ES-I3 (cell line): ENCODE measurements around the gene PLD5.
"Not testable (repeated sequence)": the region's sequence is repeated elsewhere in the genome, so short reads cannot be mapped to it uniquely, and the experiment has no call there.

Source experiments
- H3K36me3 ChIP-seq: 2 replicates; pipeline ENCODE4 v1.6.1; 2013; ENCODE audit warnings: mild to moderate bottlenecking, low read length, control low read depth, moderate library complexity; ENCODE audit not compliant: insufficient read depth
- H3K4me1 ChIP-seq: 2 replicates; pipeline ENCODE4 v1.6.1; 2013; ENCODE audit warnings: mild to moderate bottlenecking, control low read depth, low read length; ENCODE audit not compliant: insufficient read depth
- H3K9ac ChIP-seq: 2 replicates; pipeline ENCODE4 v1.6.1; 2013; ENCODE audit warnings: low read depth, mild to moderate bottlenecking, low read length, moderate library complexity
- H3K9me3 ChIP-seq: 2 replicates; pipeline ENCODE4 v1.6.1; 2013; ENCODE audit warnings: mild to moderate bottlenecking, low read length, moderate library complexity; ENCODE audit not compliant: control insufficient read depth, insufficient read depth

PLD5 gene

DNA sequence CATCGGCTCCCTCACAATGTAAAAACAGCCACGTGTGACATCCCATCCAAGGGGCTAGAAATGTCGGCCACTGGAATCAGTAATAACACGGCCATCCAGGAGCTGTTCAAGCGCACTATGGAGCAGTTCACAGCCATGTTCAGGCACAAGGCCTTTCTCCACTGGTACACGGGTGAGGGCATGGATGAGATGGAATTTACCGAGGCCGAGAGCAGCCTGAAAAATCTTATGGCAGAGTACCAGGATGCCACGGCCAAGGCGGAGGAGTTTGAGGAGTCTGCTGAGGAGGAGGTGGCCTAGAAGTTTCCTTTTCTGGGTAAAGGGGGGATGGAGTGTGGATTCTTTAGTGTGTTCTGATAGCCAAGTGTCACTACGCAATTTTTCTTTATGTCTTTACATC, 464.5 kb downstream of the PLD5 start:
- no peaks in the 10 kb centered on the region for H3K36me3 ChIP-seq
- H3K4me1 ChIP-seq: no peaks in the 10 kb centered on the region
- no peaks in the 10 kb centered on the region for H3K9me3 ChIP-seq
- H3K9ac ChIP-seq: no peak overlapping the region

DNA sequence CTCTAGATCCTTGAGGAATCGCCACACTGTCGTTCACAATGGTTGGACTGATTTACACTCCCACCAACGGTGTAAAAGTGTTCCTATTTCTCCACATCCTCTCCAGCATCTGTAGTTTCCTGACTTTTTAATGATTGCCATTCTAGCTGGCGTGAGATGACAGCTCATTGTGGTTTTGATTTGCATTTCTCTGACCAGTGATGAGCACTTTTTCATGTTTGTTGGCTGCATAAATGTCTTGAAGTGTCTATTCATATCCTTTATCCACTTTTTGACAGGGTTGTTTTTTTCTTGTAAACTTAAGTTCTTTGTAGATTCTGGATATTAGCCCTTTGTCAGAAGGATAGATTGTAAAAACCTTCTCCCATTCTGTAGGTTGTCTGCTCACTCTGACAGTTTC, 465.9 kb downstream of the PLD5 start:
- H3K9ac ChIP-seq, H3K9me3 ChIP-seq, H3K4me1 ChIP-seq, H3K36me3 ChIP-seq: not testable (repeated sequence)

DNA sequence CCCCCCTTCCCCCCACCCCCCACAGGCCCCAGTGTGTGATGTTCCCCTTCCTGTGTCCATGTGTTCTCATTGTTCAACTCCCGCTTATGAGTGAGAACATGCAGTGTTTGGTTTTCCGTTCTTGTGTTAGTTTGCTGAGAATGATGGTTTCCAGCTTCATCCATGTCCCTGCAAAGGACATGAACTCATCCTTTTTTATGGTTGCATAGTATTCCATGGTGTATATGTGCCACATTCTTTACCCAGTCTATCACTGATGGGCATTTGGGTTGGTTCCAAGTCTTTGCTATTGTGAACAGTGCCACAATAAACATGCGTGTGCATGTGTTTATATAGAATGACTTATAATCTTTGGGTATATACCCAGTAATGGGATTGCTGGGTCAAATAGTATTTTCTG, 466.3 kb downstream of the PLD5 start:
- not testable (repeated sequence) for H3K4me1 ChIP-seq, H3K9me3 ChIP-seq, H3K36me3 ChIP-seq, H3K9ac ChIP-seq

DNA sequence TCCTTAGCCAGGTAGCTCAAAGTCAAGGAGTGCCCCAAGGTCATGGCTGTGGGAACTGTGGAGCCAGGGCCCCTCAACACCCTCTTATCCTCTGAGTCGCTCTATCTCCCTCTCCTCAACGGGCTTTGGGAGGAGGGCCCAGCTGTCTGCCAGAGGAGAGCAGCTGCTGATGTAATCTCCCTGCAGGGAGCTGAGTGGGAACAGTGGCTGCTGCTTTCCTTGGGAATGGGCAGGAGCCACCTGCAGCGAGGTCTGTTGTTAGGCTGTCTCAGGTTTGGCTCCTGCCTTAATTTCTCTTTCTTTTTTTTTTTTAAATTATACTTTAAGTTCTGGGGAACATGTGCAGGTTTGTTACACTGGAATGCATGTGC, 466.8 kb downstream of the PLD5 start:
- Histone ChIP-seq H3K4me1 (peaks cover 12% of the 10 kb centered on the region), H3K9me3 (no peaks in the 10 kb centered on the region), H3K36me3 (no peaks in the 10 kb centered on the region), H3K9ac (no peak overlapping the region)

DNA sequence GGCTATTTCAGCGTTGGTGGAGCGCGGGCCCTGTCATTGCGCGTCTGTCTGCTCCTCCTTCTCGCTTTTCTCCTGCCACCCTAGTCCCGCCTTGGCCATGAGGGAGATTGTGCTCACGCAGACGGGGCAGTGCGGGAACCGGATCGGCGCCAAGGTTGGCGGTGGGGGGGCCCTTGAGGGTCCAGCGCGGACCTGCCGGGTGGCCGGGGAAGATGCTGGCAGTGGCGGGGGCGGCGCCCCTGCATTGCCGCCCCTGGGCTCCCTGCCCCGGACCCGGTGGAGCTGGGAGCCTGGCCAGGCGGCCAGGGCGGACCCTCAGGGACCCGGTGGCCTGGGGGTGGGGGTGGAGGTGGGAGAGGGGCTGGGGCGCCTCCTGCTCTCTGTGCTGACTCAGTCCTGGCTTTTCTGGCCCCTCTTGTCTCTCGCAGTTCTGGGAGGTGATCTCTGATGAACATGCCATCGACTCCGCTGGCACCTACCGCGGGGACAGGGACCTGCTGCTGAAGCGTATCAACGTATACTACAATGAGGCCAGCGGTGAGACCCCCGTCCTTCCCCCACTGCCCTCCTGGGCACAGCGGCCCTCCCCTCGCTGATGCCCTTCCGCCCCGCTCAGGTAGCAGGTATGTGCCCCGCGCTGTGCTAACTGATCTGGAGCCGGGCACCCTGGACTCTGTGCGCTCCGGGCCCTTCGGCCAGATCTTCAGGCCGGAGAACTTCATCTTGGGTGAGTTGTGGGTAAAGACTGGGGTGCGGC, 467.3 kb downstream of the PLD5 start:
- H3K36me3 ChIP-seq: no peaks in the 10 kb centered on the region
- H3K4me1 ChIP-seq: peaks cover 12% of the 10 kb centered on the region
- H3K9ac ChIP-seq: no peak overlapping the region

DNA sequence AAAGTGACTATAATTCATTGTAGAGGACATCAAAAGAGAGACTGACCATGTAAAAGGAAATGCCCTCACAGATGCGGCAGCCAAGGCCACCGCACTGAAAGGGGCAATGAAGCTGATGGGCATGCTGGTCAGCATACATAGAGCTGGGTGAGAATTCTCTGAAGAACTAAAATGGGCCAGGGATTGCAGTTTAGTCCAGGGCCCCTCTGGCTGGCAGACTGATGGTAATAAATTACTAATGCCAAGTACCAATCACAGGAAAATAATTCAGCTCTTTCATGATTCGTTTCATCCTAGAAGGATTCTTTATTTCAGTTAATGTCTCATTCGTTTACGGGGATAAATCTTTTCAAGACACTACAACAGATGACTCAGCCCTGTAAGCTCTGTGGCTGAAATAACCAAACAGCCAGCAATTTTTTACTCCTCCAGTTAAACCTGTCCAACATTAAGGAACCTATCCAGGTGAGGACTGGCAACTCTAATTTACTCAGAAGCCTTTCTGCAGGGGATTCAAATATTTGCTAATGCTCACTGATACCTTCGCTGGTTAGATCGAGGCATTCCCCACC, 468.7 kb downstream of the PLD5 start:
- H3K36me3 ChIP-seq: no peaks in the 10 kb centered on the region
- peaks cover 16% of the 10 kb centered on the region for H3K4me1 ChIP-seq
- no peaks in the 10 kb centered on the region for H3K9me3 ChIP-seq
- H3K9ac ChIP-seq: no peak overlapping the region

More for the DNA sequence above, 467.3 kb downstream of the PLD5 start:
- H3K9me3 ChIP-seq: no peaks in the 10 kb centered on the region

DNA sequence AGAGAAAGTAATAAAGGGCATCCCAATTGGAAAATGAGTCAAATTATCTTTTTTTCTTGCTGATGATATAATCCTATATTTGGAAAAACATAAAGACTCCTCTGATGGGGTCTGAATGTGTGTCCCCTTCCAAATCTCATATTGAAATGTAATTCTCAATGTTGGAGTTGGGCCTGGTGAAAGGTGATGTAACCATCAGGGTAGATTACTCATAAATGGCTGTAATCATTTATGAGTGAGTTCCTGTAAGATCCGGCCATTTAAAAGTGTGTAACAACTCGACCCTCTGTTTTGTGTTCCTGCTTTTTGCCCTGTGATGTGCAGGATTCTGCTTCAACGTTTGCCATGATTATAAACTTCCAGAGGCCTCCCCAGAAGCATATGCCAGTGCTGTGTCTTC, 481.3 kb downstream of the PLD5 start:
- Histone ChIP-seq H3K36me3 (no peaks in the 10 kb centered on the region), H3K9me3 (no peaks in the 10 kb centered on the region), H3K9ac (no peak overlapping the region), H3K4me1 (no peaks in the 10 kb centered on the region)

DNA sequence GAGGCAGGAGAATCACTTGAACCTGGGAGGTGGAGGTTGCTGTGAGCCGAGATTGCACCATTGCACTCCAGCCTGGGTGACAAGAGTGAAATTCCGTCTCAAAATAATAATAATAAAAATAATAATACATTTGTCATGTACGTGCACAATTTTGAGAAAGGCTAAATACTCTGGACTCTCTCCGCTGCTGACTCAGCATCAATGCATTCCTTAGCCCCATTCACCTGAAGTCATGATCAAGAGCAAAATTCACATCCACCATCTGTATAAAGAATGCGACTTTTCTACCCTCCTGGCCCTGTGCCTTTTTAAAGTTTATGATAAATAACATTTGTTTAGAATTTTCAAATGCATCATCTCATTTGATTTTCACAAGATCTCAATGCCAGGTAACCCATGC, 490.1 kb downstream of the PLD5 start:
- H3K9ac ChIP-seq: no peak overlapping the region
- no peaks in the 10 kb centered on the region for H3K9me3 ChIP-seq
- H3K36me3 ChIP-seq: no peaks in the 10 kb centered on the region
- H3K4me1 ChIP-seq: no peaks in the 10 kb centered on the region

DNA sequence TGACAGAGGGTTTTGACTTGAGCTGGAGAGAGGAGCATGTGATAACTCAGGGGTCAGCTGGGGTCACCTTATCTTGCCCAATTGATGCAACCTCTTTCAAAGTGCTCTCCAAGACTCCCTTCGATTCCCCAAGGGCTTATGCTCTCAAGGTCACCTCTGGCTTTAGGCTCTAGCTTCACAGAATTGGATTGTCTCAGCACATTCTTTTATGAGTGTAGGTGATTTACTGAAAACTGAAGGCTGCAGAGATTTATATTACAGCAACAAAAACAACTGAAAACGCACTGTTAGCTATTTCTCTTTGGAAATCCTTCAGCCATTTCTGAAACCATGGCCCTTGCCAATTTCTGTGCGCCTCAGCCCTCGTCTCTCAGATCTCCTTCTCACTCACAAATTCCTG, 491.1 kb downstream of the PLD5 start:
- Histone ChIP-seq H3K9me3 (no peaks in the 10 kb centered on the region), H3K4me1 (no peaks in the 10 kb centered on the region), H3K9ac (no peak overlapping the region), H3K36me3 (no peaks in the 10 kb centered on the region)
